Caco-2 (cell line): ENCODE data around the gene CD86. TPM values are rescaled to one million over a fixed set of nuclear protein-coding genes. Genes with fewer than 3 reads are reported as not detected.
"Not testable (repeated sequence)": the region's sequence is repeated elsewhere in the genome, so short reads cannot be mapped to it uniquely, and the experiment has no call there.

Experiments
- BruUV-seq: library from RNA; stranded (reverse); fragments of 400-500 nt; replicated peaks from 2 replicates; lab custom pipeline; 2021; lab: Mats Ljungman, UMichigan
- CTCF ChIA-PET: fragments of 300-600 bp; sonication (Branson Sonifier 250); formaldehyde crosslinking; loops from one replicate; lab custom pipeline; 2022; ENCODE audit warnings: antibody characterized with exemption; lab: Charles Lee
- POLR2A ChIA-PET: fragments of 300-600 bp; sonication (Branson Sonifier 250); formaldehyde crosslinking; loops from one replicate; lab custom pipeline; 2022; ENCODE audit warnings: antibody characterized with exemption; lab: Charles Lee
- DNase-seq, 2 experiments: peaks; one replicate each; pipeline versions ENCODE4 v3.0.0 to v3.0.0-alpha.2; 2020 to 2022
- H3K27me3 ChIP-seq: replicated peaks from 2 replicates; pipeline ENCODE4 v1.6.0; 2011; ENCODE audit warnings: low read length; ENCODE audit not compliant: control insufficient read depth, insufficient read depth
- H3K36me3 ChIP-seq: 2 replicates; pipeline ENCODE4 v1.5.1; 2011; ENCODE audit warnings: low read length; ENCODE audit not compliant: control insufficient read depth, insufficient read depth
- H3K4me1 ChIP-seq: fragments of 250-450 bp; sonication (Bioruptor Pico); 2 replicates; pipeline ENCODE4 v1.5.1; 2020; ENCODE audit warnings: mild to moderate bottlenecking
- H3K4me3 ChIP-seq: 2 replicates; pipeline ENCODE4 v1.5.1; 2011; ENCODE audit warnings: low read depth, mild to moderate bottlenecking, control low read depth, low read length
- H3K9me3 ChIP-seq: fragments of 250-450 bp; sonication (Bioruptor Pico); 2 replicates; pipeline ENCODE4 v1.5.1; 2020; ENCODE audit warnings: mild to moderate bottlenecking, moderate library complexity
- H3K27ac Mint-ChIP-seq: one replicate; pipeline ENCODE4 v1.8.0; 2022; ENCODE audit warnings: mixed read lengths; ENCODE audit not compliant: unreplicated experiment
- H3K27me3 Mint-ChIP-seq: one replicate; pipeline ENCODE4 v1.8.0; 2022; ENCODE audit warnings: mixed read lengths; ENCODE audit not compliant: insufficient read depth, unreplicated experiment
- H3K36me3 Mint-ChIP-seq: one replicate; pipeline ENCODE4 v1.8.0; 2022; ENCODE audit warnings: mild to moderate bottlenecking, mixed read lengths; ENCODE audit not compliant: insufficient read depth, unreplicated experiment
- H3K4me1 Mint-ChIP-seq: one replicate; pipeline ENCODE4 v1.8.0; 2022; ENCODE audit warnings: low read depth, mixed read lengths; ENCODE audit not compliant: unreplicated experiment
- H3K4me3 Mint-ChIP-seq: one replicate; pipeline ENCODE4 v1.8.0; 2022; ENCODE audit warnings: mild to moderate bottlenecking, moderate library complexity, mixed read lengths; ENCODE audit not compliant: unreplicated experiment
- H3K9me3 Mint-ChIP-seq: one replicate; pipeline ENCODE4 v1.8.0; 2022; ENCODE audit warnings: mixed read lengths; ENCODE audit not compliant: unreplicated experiment
- CTCF ChIP-seq, 2 experiments: fragments of 200-600 bp in 1 of 2; IDR thresholded peaks; 1 replicate in 1 of 2; 2 replicates in 1 of 2; pipeline versions ENCODE4 v1.5.1 to v1.8.0; 2011 to 2022; ENCODE audit warnings: antibody characterized with exemption in 1 of 2, control low read depth in 1 of 2, inconsistent platforms in 1 of 2, low read depth in 1 of 2, low read length in 1 of 2, mild to moderate bottlenecking in 1 of 2, moderate library complexity in 1 of 2; ENCODE audit not compliant: insufficient read depth in 1 of 2, severe bottlenecking in 1 of 2, unreplicated experiment in 1 of 2
- intact Hi-C: fragments of 100-400 bp; cut with micrococcal nuclease; formaldehyde crosslinking; loops from one replicate; pipeline ENCODE4 v1.10.0; 2022; ENCODE audit not compliant: unreplicated experiment
- total RNA-seq: library from RNA; stranded (reverse); gene quantifications from 2 replicates; pipeline ENCODE4 v1.2.3, GENCODE V29; 2022

The CD86 gene
- total RNA-seq, 1 experiment from 2014 or later = not detected

- ChIA-PET CTCF (no interaction called here), POLR2A (no interaction called here)
- no peaks in the 10 kb centered on the region for H3K4me1 Mint-ChIP-seq
- H3K36me3 ChIP-seq = no peaks in the 10 kb centered on the region
- no peaks in the 10 kb centered on the region; the same call in 1 of the 2 replicates for H3K27me3 ChIP-seq
- no peak overlapping the region for H3K27ac Mint-ChIP-seq
- H3K27me3 Mint-ChIP-seq = no peaks in the 10 kb centered on the region
- no TSS peak for BruUV-seq
- no peak for DNase-seq
- H3K4me3 ChIP-seq = no peak overlapping the region
- intact Hi-C loops = no loop called here
- H3K4me3 Mint-ChIP-seq = no peak overlapping the region
- H3K9me3 ChIP-seq = no peaks in the 10 kb centered on the region; the same call in 1 of the 2 replicates
- no peak for TF ChIP-seq CTCF (IDR thresholded peaks at IDR 0.05; ENCODE audit: insufficient read depth in 1 of 2, low read depth in 1 of 2, low read length in 1 of 2, severe bottlenecking in 1 of 2, unreplicated experiment in 1 of 2)
- no peaks in the 10 kb centered on the region for H3K9me3 Mint-ChIP-seq
- no peaks in the 10 kb centered on the region for H3K36me3 Mint-ChIP-seq
- no peaks in the 10 kb centered on the region for H3K4me1 ChIP-seq
Observed at GRCh38 chr3:122146466-122146865, 91.3 kb downstream of the CD86 start.

GRCh38 chr3:122148941-122149627, 93.9 kb downstream of the CD86 start:
- intact Hi-C loops = no loop called here
- no peaks in the 10 kb centered on the region for H3K9me3 Mint-ChIP-seq
- no peaks in the 10 kb centered on the region for H3K4me1 Mint-ChIP-seq
- Histone ChIP-seq H3K27me3 (no peaks in the 10 kb centered on the region; the same call in 1 of the 2 replicates), H3K9me3 (no peaks in the 10 kb centered on the region; the same call in 1 of the 2 replicates), H3K36me3 (no peaks in the 10 kb centered on the region), H3K4me1 (no peaks in the 10 kb centered on the region), H3K4me3 (no peak overlapping the region)
- ChIA-PET POLR2A (no interaction called here), CTCF (no interaction called here)
- DNase-seq = no peak
- no TSS peak for BruUV-seq
- no peaks in the 10 kb centered on the region for H3K36me3 Mint-ChIP-seq
- no peak overlapping the region for H3K4me3 Mint-ChIP-seq
- no peak for TF ChIP-seq CTCF (IDR thresholded peaks at IDR 0.05; ENCODE audit: insufficient read depth in 1 of 2, low read depth in 1 of 2, low read length in 1 of 2, severe bottlenecking in 1 of 2, unreplicated experiment in 1 of 2)
- no peaks in the 10 kb centered on the region for H3K27me3 Mint-ChIP-seq
- H3K27ac Mint-ChIP-seq = no peak overlapping the region

GRCh38 chr3:122151480-122151879, 96.3 kb downstream of the CD86 start:
- intact Hi-C loops = no loop called here
- H3K36me3 ChIP-seq = no peaks in the 10 kb centered on the region
- no peak for TF ChIP-seq CTCF (IDR thresholded peaks at IDR 0.05; ENCODE audit: insufficient read depth in 1 of 2, low read depth in 1 of 2, low read length in 1 of 2, severe bottlenecking in 1 of 2, unreplicated experiment in 1 of 2)
- no peak overlapping the region for H3K4me3 ChIP-seq
- Mint-ChIP-seq H3K36me3 (no peaks in the 10 kb centered on the region), H3K27me3 (no peaks in the 10 kb centered on the region), H3K27ac (no peak overlapping the region), H3K4me3 (no peak overlapping the region), H3K4me1 (no peaks in the 10 kb centered on the region), H3K9me3 (peaks cover 23% of the 10 kb centered on the region)
- no peaks in the 10 kb centered on the region for H3K4me1 ChIP-seq
- CTCF ChIA-PET = no interaction called here
- POLR2A ChIA-PET = no interaction called here
- DNase-seq = no peak
- no TSS peak for BruUV-seq
- peaks cover 8% of the 10 kb centered on the region; the same call in 1 of the 2 replicates for H3K9me3 ChIP-seq
- H3K27me3 ChIP-seq = no peaks in the 10 kb centered on the region; the same call in 1 of the 2 replicates

GRCh38 chr3:122164983-122165382, 109.8 kb downstream of the CD86 start:
- H3K36me3 ChIP-seq, H3K36me3 Mint-ChIP-seq, intact Hi-C loops, H3K4me3 Mint-ChIP-seq, H3K27ac Mint-ChIP-seq, H3K9me3 ChIP-seq, H3K4me3 ChIP-seq, POLR2A ChIA-PET, DNase-seq, H3K27me3 ChIP-seq, CTCF ChIA-PET, H3K27me3 Mint-ChIP-seq, H3K4me1 Mint-ChIP-seq, BruUV-seq, H3K4me1 ChIP-seq: not testable (repeated sequence)
- peaks cover 22% of the 10 kb centered on the region for H3K9me3 Mint-ChIP-seq
